GM21367 (cell line): ENCODE measurements around the gene ARID2.

Experiments used
- ATAC-seq: cut with Tn5 transposase; IDR thresholded peaks from one replicate; pipeline ENCODE4 v1.9.1; 2021; ENCODE audit not compliant: unreplicated experiment

The ARID2 gene

DNA sequence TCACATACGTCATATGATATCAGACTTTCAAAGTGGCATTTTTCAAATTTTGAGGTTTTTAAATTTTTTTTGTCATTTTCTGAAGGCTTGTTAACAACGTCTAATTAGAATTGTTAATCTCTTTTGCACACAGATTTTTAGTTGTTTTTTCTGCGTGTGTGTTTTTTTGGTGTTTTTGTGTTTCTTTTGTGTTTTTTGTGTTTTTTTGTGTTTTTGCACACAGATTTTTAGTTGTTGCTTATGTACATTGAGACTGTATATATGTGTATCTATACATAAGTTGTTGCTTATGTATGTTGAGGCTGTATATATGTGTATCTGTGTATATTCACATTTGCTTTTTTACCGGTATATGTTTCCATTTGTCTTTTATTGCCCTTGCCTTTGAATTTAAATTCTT lies 30.8 kb downstream of the ARID2 start:
- no peak for ATAC-seq

DNA sequence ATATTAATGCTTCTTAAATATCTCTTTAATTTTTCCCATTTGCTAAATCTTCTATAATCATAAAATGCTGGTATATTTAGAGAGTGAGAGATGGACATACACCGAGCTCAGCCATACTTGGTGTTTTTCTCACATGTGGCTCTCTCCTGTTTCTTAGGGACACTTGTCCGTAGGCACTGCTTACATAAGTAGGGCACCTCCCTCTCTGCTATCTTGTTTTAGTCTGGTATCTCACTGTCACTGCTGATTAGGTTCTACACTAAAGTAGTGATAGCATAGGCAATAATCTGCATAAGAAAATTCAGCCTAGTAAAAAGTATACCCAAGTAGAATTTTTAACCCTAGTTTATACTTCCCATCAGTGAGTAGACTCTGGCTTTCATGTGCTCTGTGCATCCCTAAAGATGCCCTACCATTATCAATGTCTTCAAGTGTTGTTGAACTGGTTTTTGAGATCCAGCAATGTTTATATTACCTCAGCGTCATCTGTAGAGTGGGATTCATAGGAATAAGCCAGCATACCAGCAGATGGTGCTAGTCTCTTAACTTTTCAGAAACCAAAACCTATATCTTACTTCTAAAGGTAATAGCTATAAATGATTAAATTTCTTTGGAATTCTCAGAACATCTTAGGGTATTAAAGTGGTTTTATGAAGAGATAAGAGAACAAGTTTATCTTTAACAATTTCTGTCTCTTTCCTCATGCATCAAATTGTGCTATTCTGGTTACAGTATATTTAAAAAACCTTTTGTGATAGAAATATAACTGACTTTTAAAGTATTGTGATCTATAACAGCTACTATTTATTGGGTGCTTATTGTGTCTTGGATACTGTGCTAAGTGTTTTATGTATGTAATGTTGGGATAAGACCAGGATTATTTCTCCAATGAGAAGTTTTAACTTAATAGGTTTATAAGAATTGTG lies 32.9 kb downstream of the ARID2 start:
- ATAC-seq: no peak

DNA sequence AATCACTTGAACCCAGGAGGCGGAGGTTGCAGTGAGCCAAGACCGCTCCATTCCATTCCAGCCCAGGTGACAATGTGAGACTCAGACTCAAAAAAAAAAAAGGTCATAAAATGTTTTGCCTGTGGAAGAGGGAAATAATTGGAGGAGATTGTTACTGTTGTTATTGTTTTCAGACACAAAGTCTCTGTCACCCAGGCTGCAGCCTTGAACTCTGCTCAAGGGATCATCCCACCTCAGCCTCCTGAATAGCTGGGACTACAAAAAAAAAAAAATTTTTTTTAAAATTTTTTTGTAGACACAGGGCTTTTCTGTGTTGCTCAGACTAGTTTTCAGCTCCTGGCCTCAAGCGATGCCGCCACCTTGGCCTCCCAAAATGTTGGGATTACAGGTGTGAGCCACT lies 33.9 kb downstream of the ARID2 start:
- ATAC-seq: no peak

GRCh38 chr12:45768194-45768593 lies 38.7 kb downstream of the ARID2 start:
- no peak for ATAC-seq

GRCh38 chr12:45773747-45774146 lies 44.2 kb downstream of the ARID2 start:
- ATAC-seq: no peak

DNA sequence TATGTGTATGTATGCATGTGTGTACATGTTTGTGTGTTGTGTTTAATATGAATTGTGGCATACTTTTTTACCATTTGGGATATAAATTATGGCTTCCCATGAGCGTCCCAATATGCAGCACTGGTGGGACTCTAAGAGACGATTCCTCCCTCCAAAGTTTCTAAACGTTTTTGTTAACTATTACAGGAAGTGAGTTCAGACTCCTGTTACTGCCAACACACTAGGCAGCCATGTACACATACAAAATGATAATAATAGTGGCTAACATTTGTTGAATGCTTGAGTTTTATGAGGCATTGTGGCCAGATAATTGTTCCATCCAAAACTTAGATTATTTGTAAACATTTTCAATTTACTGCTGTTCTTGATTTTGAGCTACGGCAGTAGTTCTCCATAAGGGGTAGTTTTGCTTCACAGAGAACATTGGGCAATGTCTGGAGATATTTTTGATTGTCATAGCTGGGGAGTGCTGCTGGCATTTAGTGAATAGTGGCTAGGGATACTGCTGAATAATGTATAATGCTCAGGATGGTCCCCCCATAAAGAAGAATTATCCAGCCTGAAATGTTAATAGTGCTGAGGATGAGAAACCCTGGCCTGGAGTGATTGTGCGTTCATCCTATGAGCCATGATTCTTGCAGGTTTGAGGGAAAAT lies 45.1 kb downstream of the ARID2 start:
- ATAC-seq: no peak

- ATAC-seq: no peak
These were observed 46.0 kb downstream of the ARID2 start for GRCh38 chr12:45775465-45775864.

- ATAC-seq: no peak
These were observed 46.5 kb downstream of the ARID2 start for GRCh38 chr12:45775964-45776363.

- no peak for ATAC-seq
These were observed 50.4 kb downstream of the ARID2 start for GRCh38 chr12:45779936-45780335.

DNA sequence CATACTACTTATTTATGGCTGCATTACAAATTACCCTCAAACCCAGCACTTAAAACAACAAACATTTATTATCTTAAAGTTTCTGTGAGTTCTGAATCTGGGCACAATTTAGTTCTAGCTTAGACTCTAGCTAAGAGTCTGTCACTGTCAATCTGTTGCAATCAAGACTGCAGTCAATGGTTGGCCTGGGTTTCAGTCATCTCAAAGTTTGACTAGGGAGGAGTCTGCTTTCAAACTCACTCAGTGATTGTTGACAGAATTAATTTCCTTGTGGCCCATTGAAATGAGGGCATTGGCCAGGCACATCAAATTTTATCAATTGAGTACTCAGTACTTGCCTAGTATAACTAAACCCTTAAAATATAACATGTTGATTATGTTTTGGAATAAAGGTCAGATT lies 51.6 kb downstream of the ARID2 start:
- ATAC-seq: no peak

- ATAC-seq: no peak
These were observed 55.8 kb downstream of the ARID2 start for GRCh38 chr12:45785315-45785714.

- ATAC-seq: no peak
These were observed 59.5 kb downstream of the ARID2 start for GRCh38 chr12:45789025-45789424.

- ATAC-seq: no peak
These were observed 64.9 kb downstream of the ARID2 start for GRCh38 chr12:45794422-45794821.

DNA sequence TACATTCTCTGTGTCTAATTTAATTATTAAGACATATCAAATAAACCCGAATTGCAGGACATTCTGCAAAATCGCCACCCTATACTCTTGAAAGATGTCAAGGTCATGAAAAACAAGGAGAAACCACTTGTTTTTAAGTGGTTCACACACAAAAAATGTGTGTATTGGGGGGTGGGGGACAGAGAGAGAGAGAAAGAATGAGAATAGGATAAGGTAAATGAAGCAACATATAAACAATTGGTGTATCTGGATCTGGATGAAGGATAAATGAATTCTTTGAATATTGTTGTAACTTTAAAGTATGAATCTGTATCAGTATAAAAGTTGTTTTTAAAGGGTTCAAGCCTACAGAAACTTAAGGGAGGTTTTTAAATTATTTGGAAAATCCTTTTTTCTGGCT lies 72.1 kb downstream of the ARID2 start:
- ATAC-seq: no peak

- ATAC-seq: no peak
These were observed 73.6 kb downstream of the ARID2 start for GRCh38 chr12:45803111-45803510.

DNA sequence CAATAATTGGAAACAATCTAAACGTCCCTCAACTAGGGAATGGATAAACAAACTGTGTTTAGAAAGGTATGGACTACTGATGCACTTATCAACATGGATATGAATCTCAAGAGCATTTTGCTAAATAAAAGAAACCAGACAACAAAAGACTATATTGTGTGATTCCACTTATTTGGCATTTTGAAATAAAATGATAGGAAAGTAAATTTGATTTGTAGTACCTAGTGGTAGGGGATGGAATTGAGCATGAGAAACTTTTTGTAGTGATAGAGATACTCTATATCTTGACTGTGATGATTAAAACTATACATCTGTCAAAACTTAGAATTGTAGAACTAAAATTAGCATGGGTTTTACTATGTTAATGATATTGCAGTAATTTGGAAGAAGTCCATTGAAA lies 87.1 kb downstream of the ARID2 start:
- no peak for ATAC-seq

- ATAC-seq: no peak
These were observed 98.5 kb downstream of the ARID2 start for GRCh38 chr12:45827974-45828373.

- ATAC-seq: no peak
These were observed 98.9 kb downstream of the ARID2 start for GRCh38 chr12:45828402-45828801.

- no peak for ATAC-seq
These were observed 102.1 kb downstream of the ARID2 start for GRCh38 chr12:45831590-45831989.

DNA sequence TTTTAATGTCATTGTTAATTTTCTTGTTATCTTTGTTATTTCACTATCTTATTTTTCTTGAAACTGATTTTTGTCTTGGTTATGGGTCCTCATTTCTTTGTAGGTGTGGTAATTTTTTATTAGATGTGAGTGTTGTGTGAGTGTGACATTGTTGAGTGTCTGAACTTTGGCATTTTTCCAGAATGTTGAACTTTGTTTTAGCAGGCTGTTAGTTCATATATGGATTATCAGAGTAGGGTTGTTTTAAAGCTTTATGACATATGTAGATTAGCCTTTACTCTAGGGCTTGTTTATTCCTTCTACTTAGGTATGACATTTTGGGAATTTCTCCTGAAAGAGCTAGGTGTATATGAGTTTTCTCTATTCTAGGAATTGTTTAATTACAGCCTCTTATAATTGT lies 103.9 kb downstream of the ARID2 start:
- ATAC-seq: no peak

DNA sequence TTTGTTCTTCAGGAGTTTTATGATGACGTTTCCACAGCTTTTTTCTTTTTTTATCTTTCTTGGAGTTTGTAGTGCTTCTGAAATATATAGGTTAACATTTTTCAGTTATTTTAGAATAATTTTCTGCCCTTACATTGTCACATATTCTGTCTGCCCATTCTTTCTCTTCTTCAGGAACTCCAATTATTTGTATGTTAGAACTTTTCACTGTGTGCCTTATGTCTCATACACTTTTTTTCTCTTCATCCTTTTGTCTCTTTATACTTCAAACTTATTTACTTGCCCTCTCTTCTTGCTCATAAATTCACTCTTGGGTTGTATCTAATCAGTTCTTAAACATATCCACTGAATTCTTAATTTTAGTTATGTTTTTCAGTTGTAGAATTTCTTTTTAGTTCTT lies 105.3 kb downstream of the ARID2 start:
- ATAC-seq: no peak

DNA sequence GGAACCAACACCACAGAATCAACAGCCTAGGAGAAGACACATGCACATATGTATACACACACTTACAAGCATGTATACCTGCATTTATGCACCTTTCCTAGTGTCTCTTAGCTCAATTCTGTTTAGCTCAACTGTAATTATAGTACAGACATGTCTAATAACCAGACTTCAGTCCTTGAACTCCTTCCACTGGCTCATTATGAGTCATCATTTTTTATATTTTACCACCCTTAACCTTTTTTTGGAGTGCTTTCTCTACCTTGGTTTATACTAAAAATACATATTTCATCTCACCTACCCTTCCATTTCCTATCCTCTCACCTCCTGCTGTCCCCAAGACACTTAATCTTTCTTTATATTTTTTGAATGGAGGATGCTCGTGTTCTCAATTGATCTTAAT lies 110.4 kb downstream of the ARID2 start:
- ATAC-seq: no peak
